ENCODE data around the gene FXYD1.

DNA sequence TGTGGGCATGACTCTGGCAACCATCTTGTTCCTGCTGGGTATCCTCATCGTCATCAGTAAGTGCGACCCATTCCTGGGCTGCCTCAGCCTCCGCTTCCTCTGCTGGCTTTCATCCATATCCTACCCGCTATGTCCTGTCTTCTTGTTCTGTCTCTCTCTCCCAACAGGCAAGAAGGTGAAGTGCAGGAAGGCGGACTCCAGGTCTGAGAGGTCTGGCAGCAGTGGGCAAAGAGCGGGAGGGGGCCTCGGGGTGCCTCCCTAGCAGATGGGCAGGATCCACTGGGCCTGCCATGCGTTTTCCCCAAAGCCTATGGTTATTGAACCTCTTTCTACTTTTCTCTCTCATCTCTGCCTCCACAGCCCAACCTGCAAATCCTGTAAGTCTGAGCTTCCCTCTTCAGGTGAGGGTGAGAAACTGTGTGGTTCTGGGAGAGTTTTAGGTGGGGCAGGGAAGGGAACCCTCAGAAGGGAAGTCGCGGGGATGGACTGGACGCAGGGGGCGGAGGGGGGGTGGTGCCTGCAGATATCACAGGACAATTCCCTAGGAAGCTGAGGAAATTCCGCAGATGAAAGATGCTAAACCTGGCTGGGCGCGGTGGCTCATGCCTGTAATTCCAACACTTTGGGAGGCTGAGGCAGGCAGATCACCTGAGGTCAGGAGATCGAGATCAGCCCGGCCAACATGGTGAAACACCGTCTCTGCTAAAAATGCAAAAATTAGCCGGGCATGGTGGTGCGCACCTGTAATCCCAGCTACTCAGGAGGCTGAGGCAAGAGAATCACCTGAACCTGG, 12.8 kb downstream of the FXYD1 start:
- TF ChIP-seq SRF (IDR thresholded peaks at IDR 0.05; ENCODE audit: low read depth, low read length) (no peak), EZH2 (IDR thresholded peaks at IDR 0.05; ENCODE audit: low read depth, low read length, severe bottlenecking) (no peak), GABPA (IDR thresholded peaks at IDR 0.05; ENCODE audit: borderline replicate concordance, insufficient read depth, low read length) (no peak), YY1 (IDR thresholded peaks at IDR 0.05; ENCODE audit: low read depth, low read length) (no peak), EP300 (IDR thresholded peaks at IDR 0.05; ENCODE audit: borderline replicate concordance in 1 of 2, low read depth in 2 of 2, low read length in 2 of 2) (no peak), POLR2A (IDR thresholded peaks at IDR 0.05; ENCODE audit: control extremely low read depth in 1 of 2, low read depth in 2 of 2, low read length in 2 of 2) (peak in 1 of 2 experiments; percentile 51; a peak in 1 of 3 replicates), CTCF (IDR thresholded peaks at IDR 0.05; ENCODE audit: control extremely low read depth in 1 of 3, insufficient read depth in 1 of 3, low read depth in 1 of 3, low read length in 3 of 3) (peak in 2 of 3 experiments; percentile 10 to 35; a peak in 2 of 4 replicates), TAF1 (IDR thresholded peaks at IDR 0.05; ENCODE audit: low read depth, low read length) (no peak), JUN (IDR thresholded peaks at IDR 0.05; ENCODE audit: low read depth, low read length) (no peak), FOSL1 (IDR thresholded peaks at IDR 0.05; ENCODE audit: insufficient read depth, low read depth, low read length) (no peak)

Measured in H1 (cell line).